ENCODE measurements around the gene ZIC2.

ZIC2 gene

DNA sequence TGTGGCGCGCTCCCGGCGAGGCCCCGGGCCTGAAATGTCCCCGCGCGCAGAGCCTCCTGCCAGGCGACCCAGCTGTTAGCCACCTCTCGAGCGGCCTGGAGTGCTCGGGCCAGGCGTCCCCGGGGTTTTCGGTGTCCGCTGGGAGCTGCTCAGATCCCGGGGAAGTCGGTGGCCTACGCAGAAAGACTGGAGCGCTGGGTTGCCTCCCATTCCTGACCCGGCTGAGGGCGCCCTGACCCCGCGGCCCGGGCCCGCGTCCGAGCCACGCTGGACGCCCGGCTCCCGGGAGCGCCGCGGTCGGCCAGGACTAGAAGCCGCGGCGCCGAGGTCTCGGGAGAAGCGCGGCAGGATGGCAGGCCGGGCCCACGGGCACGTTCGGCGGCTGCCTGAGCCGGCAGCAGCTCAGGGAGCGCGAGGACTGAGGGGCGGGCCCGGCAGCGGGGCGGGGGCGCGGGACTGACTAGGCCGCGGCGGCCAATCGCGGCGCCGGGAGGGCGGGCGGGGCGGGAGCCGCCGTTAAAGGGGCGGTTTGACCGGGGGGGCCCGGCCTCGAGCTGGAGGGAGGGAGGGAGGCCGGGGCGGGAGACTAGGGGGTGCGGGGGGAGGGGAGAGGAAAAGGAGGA is 1.3 kb upstream of the ZIC2 start:
- H3K27me3 ChIP-seq (ENCODE audit: control insufficient read depth, insufficient read depth, low read length, poor library complexity, severe bottlenecking): peaks cover 37% of the 10 kb centered on the region
- peaks cover 30% of the 10 kb centered on the region for H3K36me3 ChIP-seq (ENCODE audit: control insufficient read depth, insufficient read depth, low read length)
- 0 to 1% methylated on average over 76 of the region's 76 CpGs for WGBS, 2 experiments

GRCh38 chr13:99980824-99981734 is 505 bp upstream of the ZIC2 start:
- Histone ChIP-seq H3K27me3 (ENCODE audit: control insufficient read depth, insufficient read depth, low read length, poor library complexity, severe bottlenecking) (peaks cover 29% of the 10 kb centered on the region), H3K4me3 (ENCODE audit: insufficient read depth, low read depth, low read length) (peak overlapping the region; percentile 94), H3K27ac (ENCODE audit: insufficient read depth, low read depth, low read length, poor library complexity, severe bottlenecking) (peak overlapping the region; percentile 98)

More for the DNA sequence above, 1.3 kb upstream of the ZIC2 start:
- no peaks in the 10 kb centered on the region for H3K9me3 ChIP-seq (ENCODE audit: control insufficient read depth, low read length)
- peak overlapping the region; percentile 94 for H3K4me3 ChIP-seq (ENCODE audit: insufficient read depth, low read depth, low read length)
- H3K27ac ChIP-seq (ENCODE audit: insufficient read depth, low read depth, low read length, poor library complexity, severe bottlenecking): peak overlapping the region; percentile 98
- H3K4me1 ChIP-seq (ENCODE audit: control insufficient read depth, insufficient read depth, low read length): peaks cover 22% of the 10 kb centered on the region

GRCh38 chr13:99982036-99982730 is 599 bp downstream of the ZIC2 start:
- peak overlapping the region; percentile 97 for H3K27ac ChIP-seq (ENCODE audit: insufficient read depth, low read depth, low read length, poor library complexity, severe bottlenecking)
- H3K36me3 ChIP-seq (ENCODE audit: control insufficient read depth, insufficient read depth, low read length): peaks cover 36% of the 10 kb centered on the region
- H3K27me3 ChIP-seq (ENCODE audit: control insufficient read depth, insufficient read depth, low read length, poor library complexity, severe bottlenecking): peaks cover 18% of the 10 kb centered on the region
- H3K4me3 ChIP-seq (ENCODE audit: insufficient read depth, low read depth, low read length): peak overlapping the region; percentile 99
- peaks cover 18% of the 10 kb centered on the region for H3K4me1 ChIP-seq (ENCODE audit: control insufficient read depth, insufficient read depth, low read length)
- WGBS, 2 experiments: 0% methylated on average over 98 of the region's 98 CpGs
- no peaks in the 10 kb centered on the region for H3K9me3 ChIP-seq (ENCODE audit: control insufficient read depth, low read length)

More at GRCh38 chr13:99980824-99981734, 505 bp upstream of the ZIC2 start:
- Histone ChIP-seq H3K36me3 (ENCODE audit: control insufficient read depth, insufficient read depth, low read length) (peaks cover 30% of the 10 kb centered on the region), H3K4me1 (ENCODE audit: control insufficient read depth, insufficient read depth, low read length) (peaks cover 22% of the 10 kb centered on the region), H3K9me3 (ENCODE audit: control insufficient read depth, low read length) (no peaks in the 10 kb centered on the region)
- 0 to 1% methylated on average over 101 to 104 of the region's 110 CpGs for WGBS, 2 experiments

GRCh38 chr13:99982731-99983498 is 1.3 kb downstream of the ZIC2 start:
- H3K4me1 ChIP-seq (ENCODE audit: control insufficient read depth, insufficient read depth, low read length): peaks cover 11% of the 10 kb centered on the region
- peaks cover 44% of the 10 kb centered on the region for H3K36me3 ChIP-seq (ENCODE audit: control insufficient read depth, insufficient read depth, low read length)
- H3K9me3 ChIP-seq (ENCODE audit: control insufficient read depth, low read length): no peaks in the 10 kb centered on the region
- H3K27me3 ChIP-seq (ENCODE audit: control insufficient read depth, insufficient read depth, low read length, poor library complexity, severe bottlenecking): peaks cover 12% of the 10 kb centered on the region
- H3K4me3 ChIP-seq (ENCODE audit: insufficient read depth, low read depth, low read length): peak overlapping the region; percentile 99
- H3K27ac ChIP-seq (ENCODE audit: insufficient read depth, low read depth, low read length, poor library complexity, severe bottlenecking): peak overlapping the region; percentile 97
- WGBS, 2 experiments: 0% methylated on average over 48 of the region's 48 CpGs

GRCh38 chr13:99983499-99984401 is 2.2 kb downstream of the ZIC2 start:
- 0% methylated on average over 42 of the region's 42 CpGs for WGBS, 2 experiments
- no peaks in the 10 kb centered on the region for H3K9me3 ChIP-seq (ENCODE audit: control insufficient read depth, low read length)
- H3K36me3 ChIP-seq (ENCODE audit: control insufficient read depth, insufficient read depth, low read length): peaks cover 44% of the 10 kb centered on the region
- H3K4me3 ChIP-seq (ENCODE audit: insufficient read depth, low read depth, low read length): peak overlapping the region; percentile 99
- H3K4me1 ChIP-seq (ENCODE audit: control insufficient read depth, insufficient read depth, low read length): peaks cover 4% of the 10 kb centered on the region
- H3K27me3 ChIP-seq (ENCODE audit: control insufficient read depth, insufficient read depth, low read length, poor library complexity, severe bottlenecking): peaks cover 11% of the 10 kb centered on the region
- peak overlapping the region; percentile 97 for H3K27ac ChIP-seq (ENCODE audit: insufficient read depth, low read depth, low read length, poor library complexity, severe bottlenecking)

GRCh38 chr13:99984461-99985240 is 3.1 kb downstream of the ZIC2 start:
- peaks cover 17% of the 10 kb centered on the region for H3K27me3 ChIP-seq (ENCODE audit: control insufficient read depth, insufficient read depth, low read length, poor library complexity, severe bottlenecking)
- WGBS, 2 experiments: 0% methylated on average over 44 of the region's 44 CpGs
- H3K4me1 ChIP-seq (ENCODE audit: control insufficient read depth, insufficient read depth, low read length): no peaks in the 10 kb centered on the region
- H3K4me3 ChIP-seq (ENCODE audit: insufficient read depth, low read depth, low read length): peak overlapping the region; percentile 99
- peak overlapping the region; percentile 97 for H3K27ac ChIP-seq (ENCODE audit: insufficient read depth, low read depth, low read length, poor library complexity, severe bottlenecking)
- H3K9me3 ChIP-seq (ENCODE audit: control insufficient read depth, low read length): no peaks in the 10 kb centered on the region
- H3K36me3 ChIP-seq (ENCODE audit: control insufficient read depth, insufficient read depth, low read length): peaks cover 44% of the 10 kb centered on the region

GRCh38 chr13:99985241-99985874 is 3.8 kb downstream of the ZIC2 start:
- WGBS, 2 experiments: 0% methylated on average over 52 of the region's 55 CpGs
- H3K9me3 ChIP-seq (ENCODE audit: control insufficient read depth, low read length): no peaks in the 10 kb centered on the region
- H3K27me3 ChIP-seq (ENCODE audit: control insufficient read depth, insufficient read depth, low read length, poor library complexity, severe bottlenecking): peaks cover 24% of the 10 kb centered on the region
- peak overlapping the region; percentile 99 for H3K4me3 ChIP-seq (ENCODE audit: insufficient read depth, low read depth, low read length)
- peaks cover 4% of the 10 kb centered on the region for H3K4me1 ChIP-seq (ENCODE audit: control insufficient read depth, insufficient read depth, low read length)
- H3K27ac ChIP-seq (ENCODE audit: insufficient read depth, low read depth, low read length, poor library complexity, severe bottlenecking): peak overlapping the region; percentile 97
- peaks cover 44% of the 10 kb centered on the region for H3K36me3 ChIP-seq (ENCODE audit: control insufficient read depth, insufficient read depth, low read length)

DNA sequence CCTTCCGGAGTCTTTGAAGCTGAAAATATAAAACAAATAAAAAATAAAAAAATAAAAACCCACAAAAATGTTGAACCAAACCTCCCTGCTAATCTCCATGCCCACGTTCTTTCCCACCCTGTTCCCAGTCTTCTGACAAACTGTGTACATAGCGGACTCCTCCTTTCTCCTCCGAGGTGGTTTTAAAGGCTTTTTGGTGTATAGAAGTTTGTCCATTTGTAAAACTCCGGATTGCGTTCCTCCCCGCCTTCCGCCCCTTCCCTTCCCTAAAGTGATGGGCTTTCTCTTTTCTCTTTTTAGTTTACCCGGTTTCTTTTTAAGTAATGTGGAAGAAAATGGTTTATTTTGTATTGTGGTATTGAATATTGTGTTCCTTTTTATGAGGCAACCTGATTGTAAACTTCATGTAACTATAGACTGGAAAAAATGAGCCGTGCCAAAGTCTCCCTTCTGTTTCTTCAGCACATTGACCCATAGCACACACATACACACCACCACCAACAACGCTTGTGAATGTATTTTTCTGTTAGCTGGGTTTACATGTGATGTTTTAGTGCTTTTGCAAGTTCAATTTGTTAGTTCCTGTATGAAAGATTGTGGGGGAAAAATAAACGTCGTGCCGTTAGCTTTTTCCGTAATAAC is 4.4 kb downstream of the ZIC2 start:
- Histone ChIP-seq H3K36me3 (ENCODE audit: control insufficient read depth, insufficient read depth, low read length) (peaks cover 44% of the 10 kb centered on the region), H3K27ac (ENCODE audit: insufficient read depth, low read depth, low read length, poor library complexity, severe bottlenecking) (peak overlapping the region; percentile 64), H3K4me1 (ENCODE audit: control insufficient read depth, insufficient read depth, low read length) (peaks cover 10% of the 10 kb centered on the region), H3K9me3 (ENCODE audit: control insufficient read depth, low read length) (no peaks in the 10 kb centered on the region), H3K27me3 (ENCODE audit: control insufficient read depth, insufficient read depth, low read length, poor library complexity, severe bottlenecking) (peaks cover 31% of the 10 kb centered on the region), H3K4me3 (ENCODE audit: insufficient read depth, low read depth, low read length) (peak overlapping the region; percentile 99)
- 0 to 17% methylated on average over 2 to 10 of the region's 15 CpGs for WGBS, 2 experiments
